ENCODE measurements around the gene VSIG4.

VSIG4 gene

GRCh38 chrX:66023385-66024091 lies 16.3 kb downstream of the VSIG4 start:
- no peak for DNase-seq

DNA sequence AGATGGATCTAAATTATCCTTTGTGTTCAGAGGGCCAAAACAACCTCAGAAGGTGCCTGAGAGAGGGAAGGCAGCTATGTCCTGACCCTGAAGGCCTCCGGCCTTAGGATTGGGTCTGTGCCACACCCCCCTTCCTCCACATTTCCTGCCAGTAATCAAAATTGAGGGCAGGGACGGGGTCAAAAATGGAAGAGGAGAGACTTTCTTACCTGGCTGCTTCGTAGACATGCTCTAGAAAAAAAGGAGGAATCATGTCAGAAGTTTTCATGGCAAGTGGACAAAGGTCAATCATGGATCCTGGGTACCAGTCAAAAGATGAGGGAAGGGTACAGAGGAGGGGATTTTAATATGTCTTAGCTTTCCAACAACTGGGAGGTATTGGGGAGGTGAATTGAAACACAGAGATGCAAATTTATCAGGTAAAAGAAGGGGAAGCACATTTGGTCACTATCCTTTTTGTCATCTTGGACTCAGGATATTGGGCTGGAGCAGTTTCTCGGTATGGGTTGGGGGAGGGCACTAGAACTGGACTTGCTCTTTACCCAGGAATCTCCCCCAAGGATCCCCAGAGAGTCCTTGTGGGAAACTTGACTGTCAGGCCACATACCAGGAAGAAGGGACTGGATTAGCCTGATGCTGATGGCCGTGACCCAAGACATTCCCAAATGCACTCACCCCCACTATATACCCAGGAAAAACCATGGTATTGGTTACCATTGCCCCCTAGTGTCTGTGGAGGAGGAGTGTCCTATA lies 17.1 kb downstream of the VSIG4 start:
- DNase-seq: no peak

DNA sequence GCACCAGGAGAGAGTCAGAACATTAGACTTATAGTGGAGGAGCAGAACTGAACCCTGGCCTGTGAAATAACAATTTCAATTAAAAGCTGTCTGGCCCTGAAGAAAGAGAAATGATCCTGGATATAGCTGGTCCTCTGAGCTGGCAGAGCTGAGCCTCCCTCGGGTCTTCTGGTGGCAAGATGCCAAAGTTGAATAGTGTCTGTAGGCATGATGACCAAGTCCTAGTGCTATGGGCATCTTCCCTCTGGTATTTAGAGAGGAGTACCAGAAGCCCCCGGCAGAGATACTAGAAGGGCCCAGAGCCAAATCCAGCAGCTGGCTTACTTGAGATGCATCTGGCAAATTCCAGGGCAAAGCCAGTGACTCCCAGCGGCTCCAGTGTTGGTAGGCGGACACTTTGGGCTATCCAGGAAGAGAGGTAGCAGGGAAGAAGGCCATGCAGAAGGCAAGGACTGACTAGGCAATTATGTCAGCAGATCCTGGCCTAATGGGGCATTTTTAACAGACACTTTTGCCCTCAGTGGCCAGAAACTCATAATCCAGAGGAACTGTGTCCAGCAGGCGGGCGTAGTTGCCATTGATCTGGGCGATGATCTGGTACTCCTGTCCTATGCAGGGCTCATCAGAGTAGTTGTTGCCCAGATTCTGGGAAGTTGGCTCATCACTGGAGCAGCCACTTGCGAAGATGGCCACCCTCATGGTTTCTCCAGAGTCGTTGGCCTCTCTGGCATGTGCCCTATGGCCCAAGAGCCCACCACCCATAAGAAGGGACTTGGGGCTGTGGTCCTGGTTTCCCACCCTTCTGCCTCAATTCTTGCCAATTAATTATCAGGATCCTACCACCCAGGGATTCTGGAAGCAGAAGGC lies 17.9 kb downstream of the VSIG4 start:
- no peak for DNase-seq

DNA sequence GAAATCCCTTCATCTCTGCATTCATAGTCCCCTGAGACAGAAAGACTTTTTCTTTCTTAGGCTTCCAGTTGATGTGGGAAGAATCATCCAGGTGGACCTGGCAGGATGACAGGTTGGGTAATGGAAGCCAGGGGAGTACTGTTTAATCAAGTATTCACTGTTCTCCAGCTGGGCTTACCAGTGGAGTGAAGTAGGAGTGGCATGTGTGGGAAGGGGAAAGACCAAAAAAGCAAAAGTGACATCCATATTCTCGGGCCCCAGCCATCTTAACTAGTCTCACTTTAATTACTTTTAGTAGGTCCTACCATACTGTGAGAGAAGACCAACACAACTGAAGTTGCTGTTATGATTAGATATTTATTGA lies 18.5 kb downstream of the VSIG4 start:
- no peak for DNase-seq

GRCh38 chrX:66020631-66021334 lies 19.1 kb downstream of the VSIG4 start:
- no peak for DNase-seq

DNA sequence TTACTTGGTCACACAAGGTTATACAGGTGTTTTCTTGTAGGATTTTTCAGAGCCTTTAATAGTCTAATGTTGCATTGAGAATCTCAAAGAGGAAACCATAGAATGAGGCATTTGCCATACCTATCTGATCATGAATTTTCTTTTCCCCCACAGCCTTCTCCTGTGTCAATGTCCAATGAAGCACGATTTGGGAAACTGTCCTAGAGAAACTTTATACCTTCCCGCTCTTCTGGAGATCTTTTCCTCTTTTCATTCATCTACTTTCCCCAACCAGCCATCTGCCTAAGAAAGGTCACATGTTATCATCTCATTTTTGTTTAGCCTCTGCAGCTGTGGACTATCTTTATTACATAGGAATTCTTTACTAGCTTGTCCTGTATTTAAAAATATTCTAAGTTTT lies 19.9 kb downstream of the VSIG4 start:
- no peak for DNase-seq

- no peak for DNase-seq
Measured at GRCh38 chrX:66019310-66019652, 20.6 kb downstream of the VSIG4 start.

DNA sequence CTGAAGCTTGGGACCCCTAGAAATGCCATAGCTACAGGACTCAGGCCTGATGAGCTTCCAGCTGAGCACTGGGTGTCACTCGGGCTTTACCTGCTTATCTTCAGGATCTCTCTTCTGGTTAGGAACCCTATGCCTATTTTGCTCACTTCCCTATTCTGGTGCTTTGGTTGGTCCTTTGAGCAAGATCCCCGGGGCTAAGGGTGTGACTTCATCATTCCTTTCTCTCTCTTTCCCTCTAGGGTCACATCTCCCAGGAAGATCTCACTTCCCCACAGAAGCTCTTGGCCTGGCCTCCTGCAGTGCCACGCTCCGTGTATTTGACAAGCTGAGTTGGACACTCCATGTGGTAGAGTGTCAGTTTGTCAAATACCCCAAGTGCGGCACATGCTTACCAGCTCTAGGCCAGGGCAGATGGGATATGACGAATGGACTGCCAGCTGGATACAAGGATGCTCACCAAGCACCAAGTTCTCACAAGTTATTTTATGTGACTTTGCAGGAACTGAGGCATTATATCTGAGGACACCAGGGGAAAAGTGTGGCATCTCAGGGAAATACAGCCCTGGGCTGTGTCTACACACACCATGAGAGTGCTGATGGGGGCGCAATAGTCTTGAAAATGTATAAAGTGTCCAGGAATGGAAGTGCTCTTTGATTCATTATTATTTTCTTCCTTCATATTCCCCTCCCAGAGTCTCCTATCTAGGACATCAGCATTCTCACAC lies 21.1 kb downstream of the VSIG4 start:
- DNase-seq: no peak

- DNase-seq: no peak
Measured at GRCh38 chrX:66017659-66018170, 22.2 kb downstream of the VSIG4 start.

GRCh38 chrX:66016905-66017658 lies 22.8 kb downstream of the VSIG4 start:
- no peak for DNase-seq

GRCh38 chrX:66015900-66016689 lies 23.8 kb downstream of the VSIG4 start:
- no peak for DNase-seq

DNA sequence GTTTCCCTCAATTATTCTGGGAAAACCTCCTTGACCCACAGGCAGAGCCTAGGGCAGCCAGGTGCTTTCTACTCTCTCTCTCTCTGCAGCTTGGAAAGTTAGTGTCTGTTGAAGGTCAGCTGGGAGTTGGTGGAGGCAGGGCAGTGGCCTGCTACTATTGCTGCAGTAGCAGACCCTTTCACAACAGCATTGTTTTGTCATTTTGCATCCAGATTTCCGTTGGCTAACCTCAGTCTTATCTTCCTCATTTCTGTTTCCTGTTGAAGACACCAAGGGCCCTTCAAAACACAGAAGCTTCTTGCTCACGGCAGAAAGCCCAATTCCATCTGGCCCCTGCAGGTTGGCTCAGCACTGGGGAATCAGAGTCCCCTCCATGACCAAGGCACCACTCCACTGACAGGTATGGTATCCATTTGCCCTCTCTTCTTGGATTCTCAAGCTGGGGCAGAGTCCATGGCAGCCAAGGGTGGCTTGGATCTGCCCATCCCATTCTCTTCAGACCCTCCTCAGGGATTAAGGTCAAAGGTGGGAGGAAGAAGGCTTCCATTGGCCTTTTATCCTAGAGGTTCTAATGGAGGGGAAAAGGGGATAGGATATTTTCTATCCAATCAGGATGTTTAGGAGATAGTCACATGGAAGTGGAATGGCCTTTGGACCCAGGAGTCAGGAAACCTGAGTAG lies 24.6 kb downstream of the VSIG4 start:
- no peak for DNase-seq

DNA sequence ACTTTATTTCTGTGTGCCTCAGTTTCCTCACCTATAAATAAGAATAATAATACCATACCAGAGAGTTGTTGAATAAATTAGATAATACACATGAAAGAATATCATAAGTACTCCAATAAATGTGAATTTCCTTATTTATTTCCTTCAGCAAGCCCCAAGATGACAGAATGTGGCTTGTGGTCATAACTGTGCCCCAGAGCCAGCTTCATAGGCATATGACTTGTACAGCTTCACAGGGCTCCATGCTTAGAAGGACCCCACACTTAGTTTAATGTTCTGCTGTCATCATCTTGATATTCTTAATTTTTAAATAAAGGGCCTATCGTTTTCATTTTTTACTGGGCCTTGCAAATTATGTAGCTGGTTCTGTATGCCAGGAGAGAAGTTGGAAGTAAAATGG lies 25.3 kb downstream of the VSIG4 start:
- DNase-seq: no peak

DNA sequence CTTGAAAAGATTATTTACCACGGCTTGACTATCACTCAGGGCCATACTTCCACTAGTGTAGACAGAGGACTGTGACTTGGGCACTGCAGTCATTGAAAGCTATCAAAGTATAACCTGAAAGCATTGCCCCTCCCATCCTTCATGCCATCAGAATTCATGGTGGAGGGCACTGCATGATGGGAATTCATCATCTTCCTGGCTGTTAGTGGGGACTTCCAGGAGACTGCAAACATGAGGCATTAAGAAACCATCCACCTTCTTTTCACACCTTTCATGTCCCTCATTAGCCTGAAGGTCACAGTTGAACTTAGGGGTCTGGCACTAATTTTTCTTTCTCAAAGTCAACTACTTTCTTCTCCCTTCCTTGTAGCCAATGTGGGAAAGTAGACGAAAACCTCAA lies 25.8 kb downstream of the VSIG4 start:
- DNase-seq: no peak

GRCh38 chrX:66013194-66013816 lies 26.6 kb downstream of the VSIG4 start:
- no peak for DNase-seq

GRCh38 chrX:66012094-66012534 lies 27.8 kb downstream of the VSIG4 start:
- DNase-seq: no peak

- no peak for DNase-seq
Measured at GRCh38 chrX:66009231-66009845, 30.5 kb downstream of the VSIG4 start.

- DNase-seq: no peak
Measured at GRCh38 chrX:66008328-66008970, 31.4 kb downstream of the VSIG4 start.
